ENCODE results near the gene LRCH3. TPM values are rescaled to one million over a fixed set of nuclear protein-coding genes. Genes with fewer than 3 reads are reported as not detected.

LRCH3 gene
- total and polyA plus RNA-seq, 12 donors: 7.1 to 33.2 (median 26.3) TPM

DNA sequence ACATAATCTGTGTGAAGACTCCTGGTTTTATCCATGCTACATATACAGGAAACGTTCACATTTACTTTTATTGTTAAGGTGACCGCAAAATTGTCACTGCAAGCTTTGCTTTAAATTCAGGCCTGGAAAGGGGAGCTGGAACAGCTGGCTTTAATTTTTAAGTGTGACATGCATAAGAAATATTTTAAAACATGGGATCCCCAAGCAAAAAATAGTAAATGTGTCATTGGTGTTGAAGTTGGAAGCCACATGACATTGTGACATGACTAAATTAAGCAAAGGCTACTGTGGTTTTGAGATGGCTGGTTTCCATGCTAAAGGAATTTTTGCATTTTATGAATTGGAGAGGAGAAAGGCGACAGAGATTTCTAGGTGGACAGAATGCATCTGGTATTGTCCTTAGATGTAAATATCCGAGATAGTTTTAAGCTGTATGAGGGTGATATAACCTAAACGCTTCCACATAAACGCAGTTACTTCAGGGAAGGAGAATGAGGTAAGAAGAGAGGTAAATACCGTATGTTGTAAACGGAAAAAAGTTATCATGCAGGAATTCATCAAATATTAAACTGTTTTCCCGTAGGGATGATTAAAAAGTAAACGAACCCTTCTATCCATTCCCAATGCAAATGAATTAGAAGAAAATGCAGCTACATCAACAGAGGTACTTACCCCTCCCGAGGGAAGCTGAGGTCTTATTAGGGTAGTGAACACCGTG, 42.3 kb upstream of the LRCH3 start:
- ATAC-seq (no peak), DNase-seq (no peak)
- H3K36me3 ChIP-seq: no peaks in the 10 kb centered on the region
- peaks cover 5 to 63% (median 34%) of the 10 kb centered on the region in 9 donors for H3K4me1 ChIP-seq
- 24 to 32% methylated on average over 12 of the region's 12 CpGs for WGBS, 2 donors
- peak overlapping the region; percentile 45 to 98 (median 98) for H3K27ac ChIP-seq
- TF ChIP-seq, protein P1, sequence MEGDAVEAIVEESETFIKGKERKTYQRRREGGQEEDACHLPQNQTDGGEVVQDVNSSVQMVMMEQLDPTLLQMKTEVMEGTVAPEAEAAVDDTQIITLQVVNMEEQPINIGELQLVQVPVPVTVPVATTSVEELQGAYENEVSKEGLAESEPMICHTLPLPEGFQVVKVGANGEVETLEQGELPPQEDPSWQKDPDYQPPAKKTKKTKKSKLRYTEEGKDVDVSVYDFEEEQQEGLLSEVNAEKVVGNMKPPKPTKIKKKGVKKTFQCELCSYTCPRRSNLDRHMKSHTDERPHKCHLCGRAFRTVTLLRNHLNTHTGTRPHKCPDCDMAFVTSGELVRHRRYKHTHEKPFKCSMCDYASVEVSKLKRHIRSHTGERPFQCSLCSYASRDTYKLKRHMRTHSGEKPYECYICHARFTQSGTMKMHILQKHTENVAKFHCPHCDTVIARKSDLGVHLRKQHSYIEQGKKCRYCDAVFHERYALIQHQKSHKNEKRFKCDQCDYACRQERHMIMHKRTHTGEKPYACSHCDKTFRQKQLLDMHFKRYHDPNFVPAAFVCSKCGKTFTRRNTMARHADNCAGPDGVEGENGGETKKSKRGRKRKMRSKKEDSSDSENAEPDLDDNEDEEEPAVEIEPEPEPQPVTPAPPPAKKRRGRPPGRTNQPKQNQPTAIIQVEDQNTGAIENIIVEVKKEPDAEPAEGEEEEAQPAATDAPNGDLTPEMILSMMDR (IDR thresholded peaks at IDR 0.05): no peak
- intact Hi-C loops (cut with DNase I): loop anchor here in 4 of 10 donors (1.0 to 5.0 kb wide), 3 partner anchors 36 to 44 kb away; partner anchors contain the start of gene LRCH3 (in 1 of the 4)
- H3K9me3 ChIP-seq: peaks cover 0 to 4% (median 0%) of the 10 kb centered on the region in 11 donors
- no peaks in the 10 kb centered on the region for H3K27me3 ChIP-seq
- H3K4me3 ChIP-seq: peak overlapping the region; percentile 79 to 94 (median 85)

DNA sequence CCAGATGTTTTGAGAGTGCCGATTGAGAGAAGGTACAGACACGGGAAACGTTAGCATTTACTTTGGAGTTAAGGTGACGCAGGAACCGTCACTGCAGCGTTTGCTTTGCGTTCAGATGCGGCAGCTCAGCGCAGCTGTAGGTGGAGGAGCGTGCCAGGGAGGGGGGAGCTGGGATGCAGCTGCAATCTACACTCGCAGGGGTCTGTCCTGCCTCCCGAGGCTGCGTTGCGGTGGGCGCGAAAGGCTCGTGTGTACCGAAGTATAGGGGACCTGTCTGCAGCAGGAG, 41.8 kb upstream of the LRCH3 start:
- TF ChIP-seq, protein P1 (IDR thresholded peaks at IDR 0.05): no peak
- H3K4me3 ChIP-seq: peak overlapping the region; percentile 79 to 94 (median 85)
- H3K4me1 ChIP-seq: peaks cover 5 to 65% (median 35%) of the 10 kb centered on the region in 9 donors
- DNase-seq: no peak
- WGBS, 2 donors: 0 to 1% methylated on average over 18 of the region's 18 CpGs
- H3K27me3 ChIP-seq: no peaks in the 10 kb centered on the region
- H3K36me3 ChIP-seq: no peaks in the 10 kb centered on the region
- H3K9me3 ChIP-seq: peaks cover 0 to 3% (median 0%) of the 10 kb centered on the region in 11 donors
- ATAC-seq: peak in 7 of 8 donors; percentile 12 to 58 (median 38)
- H3K27ac ChIP-seq: peak overlapping the region; percentile 45 to 98 (median 98)
- intact Hi-C loops (cut with DNase I): loop anchor here in 4 of 10 donors (1.0 to 5.0 kb wide), 3 partner anchors 37 to 43 kb away; partner anchors contain the start of gene LRCH3 (in 1 of the 4)

DNA sequence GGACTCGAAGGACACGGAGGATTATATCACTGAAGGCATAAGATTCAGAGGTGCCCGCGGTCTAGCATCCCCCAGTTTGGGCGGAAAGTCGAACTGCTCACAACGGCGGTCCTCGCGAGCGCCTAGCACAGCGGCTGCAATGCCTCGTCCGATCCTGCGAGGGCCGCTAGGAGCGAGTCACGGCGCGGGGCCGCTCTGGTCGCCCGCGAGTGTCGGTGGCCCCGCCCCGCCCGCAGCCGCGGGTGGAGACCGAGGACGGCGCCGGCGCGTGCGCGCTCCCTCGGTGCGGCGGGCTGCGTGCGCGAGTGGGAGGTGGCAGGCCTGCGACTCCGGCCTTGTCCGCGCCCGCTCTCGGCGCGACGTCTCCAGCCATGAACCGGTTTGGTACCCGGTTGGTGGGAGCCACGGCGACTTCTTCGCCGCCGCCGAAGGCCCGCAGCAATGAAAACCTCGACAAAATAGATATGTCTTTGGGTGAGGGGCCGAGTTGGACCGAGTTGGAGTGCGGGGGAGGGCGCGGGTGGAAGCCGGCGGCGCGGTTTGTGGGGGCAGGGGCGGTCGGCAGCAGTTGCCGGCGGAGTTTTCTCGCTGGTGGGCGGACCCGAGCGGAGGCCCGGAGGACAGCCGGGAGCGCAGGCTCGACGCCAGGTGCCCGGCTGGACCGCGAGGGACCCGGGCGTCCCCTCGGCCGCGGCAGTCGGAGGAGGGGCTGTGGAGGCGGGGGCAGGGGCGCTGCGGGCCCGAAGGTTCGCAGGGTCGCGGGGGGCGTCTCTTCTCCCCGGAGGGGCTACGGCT, 41.3 kb upstream of the LRCH3 start, which contains the start of gene FYTTD1:
Gene FYTTD1 (plus strand): TSS at position 283 of the 795 bp plus-strand sequence. CDS start 89 bp downstream, at position 372.
- peak; percentile 90 to 96 (median 94) for ATAC-seq
- WGBS, 2 donors: 1% methylated on average over 101 to 104 of the region's 104 CpGs
- intact Hi-C loops (cut with DNase I): loop anchor here in 6 of 10 donors (1.0 to 5.0 kb wide), 3 partner anchors 37 to 43 kb away; partner anchors contain the start of gene LRCH3 (in 6 of the 6)

More for the DNA sequence above, 41.3 kb upstream of the LRCH3 start, which contains the start of gene FYTTD1:
- Histone ChIP-seq H3K4me3 (peak within 1 kb of the TSS; percentile 79 to 94 (median 85)), H3K36me3 (no peaks in the 10 kb centered on the region), H3K27ac (peak within 1 kb of the TSS; percentile 85 to 98 (median 98)), H3K4me1 (peaks cover 5 to 66% (median 35%) of the 10 kb centered on the region in 9 donors), H3K9me3 (no peaks in the 10 kb centered on the region), H3K27me3 (no peaks in the 10 kb centered on the region)
- TF ChIP-seq, protein P1 (IDR thresholded peaks at IDR 0.05): peak; percentile 35 to 74 (median 56)
- peak; percentile 89 to 94 for DNase-seq

All from heart right ventricle (tissue), 16 donors.